MCF 10A (cell line): ENCODE data around the gene NAT8L. TPM values are rescaled to one million over a fixed set of nuclear protein-coding genes. Genes with fewer than 3 reads are reported as not detected.
A peak's percentile ranks its signal among the peaks of the same experiment; 100 is the strongest.

Experiments used
- BruUV-seq: library from RNA; stranded (reverse); fragments of 400-500 nt; replicated peaks from 2 replicates; lab custom pipeline; 2021; lab: Mats Ljungman, UMichigan
- CTCF ChIA-PET: fragments of 300-600 bp; sonication (Branson Sonifier 250); formaldehyde crosslinking; extraction: SDS; loops from one replicate; lab custom pipeline; 2021; ENCODE audit warnings: antibody characterized with exemption, inconsistent platforms; lab: Yijun Ruan, JAX
- POLR2A ChIA-PET: fragments of 300-600, 350-650 bp; sonication (Branson Sonifier 250); formaldehyde crosslinking; extraction: SDS; loops from one replicate; lab custom pipeline; 2020; ENCODE audit warnings: antibody characterized with exemption, inconsistent platforms; lab: Yijun Ruan, JAX
- DNase-seq: peaks from one replicate; pipeline ENCODE4 v3.0.0-alpha.2; 2018; ENCODE audit not compliant: unreplicated experiment
- H3K27ac Mint-ChIP-seq: one replicate; pipeline ENCODE4 v1.8.0; 2022; ENCODE audit warnings: mild to moderate bottlenecking, low read depth, mixed read lengths; ENCODE audit not compliant: unreplicated experiment
- H3K27me3 Mint-ChIP-seq: one replicate; pipeline ENCODE4 v1.8.0; 2022; ENCODE audit warnings: mixed read lengths; ENCODE audit not compliant: insufficient read depth, unreplicated experiment
- H3K36me3 Mint-ChIP-seq: one replicate; pipeline ENCODE4 v1.8.0; 2022; ENCODE audit warnings: mild to moderate bottlenecking, moderate library complexity, mixed read lengths; ENCODE audit not compliant: insufficient read depth, unreplicated experiment
- H3K4me1 Mint-ChIP-seq: one replicate; pipeline ENCODE4 v1.8.0; 2022; ENCODE audit warnings: mixed read lengths; ENCODE audit not compliant: insufficient read depth, unreplicated experiment
- H3K4me3 Mint-ChIP-seq: one replicate; pipeline ENCODE4 v1.8.0; 2022; ENCODE audit warnings: mild to moderate bottlenecking, moderate library complexity, mixed read lengths; ENCODE audit not compliant: unreplicated experiment
- H3K9me3 Mint-ChIP-seq: one replicate; pipeline ENCODE4 v1.8.0; 2022; ENCODE audit warnings: mixed read lengths; ENCODE audit not compliant: unreplicated experiment
- CTCF ChIP-seq: fragments of 200-600 bp; IDR thresholded peaks from one replicate; pipeline ENCODE4 v1.8.0; 2022; ENCODE audit warnings: antibody characterized with exemption, mild to moderate bottlenecking; ENCODE audit not compliant: unreplicated experiment
- intact Hi-C: fragments of 100-400 bp; cut with micrococcal nuclease; formaldehyde crosslinking; loops from 2 replicates; pipeline ENCODE4 v1.14.1; 2022
- total RNA-seq: library from RNA; stranded (reverse); gene quantifications from 2 replicates; pipeline ENCODE4 v1.2.3, GENCODE V29; 2022

NAT8L gene
- total RNA-seq, 1 experiment from 2014 or later: 0.79 TPM

GRCh38 chr4:2041239-2042130 lies 17.6 kb upstream of the NAT8L start:
- Mint-ChIP-seq H3K36me3 (no peaks in the 10 kb centered on the region), H3K27ac (no peak overlapping the region), H3K27me3 (no peaks in the 10 kb centered on the region), H3K4me3 (peak overlapping the region; percentile 86), H3K4me1 (peaks cover 13% of the 10 kb centered on the region), H3K9me3 (no peaks in the 10 kb centered on the region)
- ChIA-PET CTCF (interaction anchor here (0.6 to 0.9 kb wide), 2 partner anchors 29 to 95 kb away, joined by 3 read pairs; no protein-coding TSS in a partner anchor), POLR2A (no interaction called here)
- no TSS peak for BruUV-seq
- no peak for TF ChIP-seq CTCF
- peak; percentile 79 for DNase-seq
- intact Hi-C loops: no loop called here

GRCh38 chr4:2042204-2042946 lies 16.8 kb upstream of the NAT8L start:
- no peak for TF ChIP-seq CTCF
- H3K27me3 Mint-ChIP-seq: no peaks in the 10 kb centered on the region
- CTCF ChIA-PET: no interaction called here
- peak overlapping the region; percentile 86 for H3K4me3 Mint-ChIP-seq
- no peak overlapping the region for H3K27ac Mint-ChIP-seq
- no TSS peak for BruUV-seq
- POLR2A ChIA-PET: no interaction called here
- no peaks in the 10 kb centered on the region for H3K36me3 Mint-ChIP-seq
- H3K4me1 Mint-ChIP-seq: peaks cover 13% of the 10 kb centered on the region
- intact Hi-C loops: no loop called here
- no peak for DNase-seq
- no peaks in the 10 kb centered on the region for H3K9me3 Mint-ChIP-seq

GRCh38 chr4:2042947-2043395 lies 16.2 kb upstream of the NAT8L start:
- no TSS peak for BruUV-seq
- POLR2A ChIA-PET: interaction anchor here (0.5 kb wide), 1 partner anchor 824 kb away, joined by 3 read pairs; no protein-coding TSS in a partner anchor
- Mint-ChIP-seq H3K27me3 (no peaks in the 10 kb centered on the region), H3K4me3 (peak overlapping the region; percentile 61), H3K9me3 (no peaks in the 10 kb centered on the region), H3K36me3 (no peaks in the 10 kb centered on the region), H3K4me1 (peaks cover 13% of the 10 kb centered on the region), H3K27ac (no peak overlapping the region)
- DNase-seq: no peak
- intact Hi-C loops: no loop called here
- CTCF ChIA-PET: no interaction called here
- no peak for TF ChIP-seq CTCF
